Liver (tissue), 3 donors: ENCODE data around the gene STUM.

Source experiments
- CTCF ChIP-seq: fragments of 150-350 bp; IDR thresholded peaks from 2 replicates; pipeline ENCODE4 v1.5.1; 2017; ENCODE audit warnings: improper control_type of control experiment, low read depth, low read length; ENCODE audit not compliant: missing input control
- MAX ChIP-seq: IDR thresholded peaks from 2 replicates; pipeline ENCODE4 v1.6.1; 2016; ENCODE audit warnings: antibody characterized with exemption
- RAD21 ChIP-seq, 2 donors: IDR thresholded peaks; 2 replicates each; pipeline ENCODE4 v1.6.1; 2016; ENCODE audit warnings: antibody characterized with exemption in 2 of 2, mild to moderate bottlenecking in 2 of 2
- donor health status: healthy.
- donor health status: healthy.

- TF ChIP-seq CTCF = no peak
- no peak for TF ChIP-seq RAD21 (IDR thresholded peaks at IDR 0.05)
- no peak for TF ChIP-seq MAX
Measured at GRCh38 chr1:226580625-226581270, 32.2 kb downstream of the STUM start.
